GM21619 (cell line): Measurements from ENCODE around the gene DCANP1.

ENCODE experiments used
- ATAC-seq: cut with Tn5 transposase; IDR thresholded peaks from one replicate; pipeline ENCODE4 v1.9.1; 2021; ENCODE audit not compliant: unreplicated experiment

The DCANP1 gene

DNA sequence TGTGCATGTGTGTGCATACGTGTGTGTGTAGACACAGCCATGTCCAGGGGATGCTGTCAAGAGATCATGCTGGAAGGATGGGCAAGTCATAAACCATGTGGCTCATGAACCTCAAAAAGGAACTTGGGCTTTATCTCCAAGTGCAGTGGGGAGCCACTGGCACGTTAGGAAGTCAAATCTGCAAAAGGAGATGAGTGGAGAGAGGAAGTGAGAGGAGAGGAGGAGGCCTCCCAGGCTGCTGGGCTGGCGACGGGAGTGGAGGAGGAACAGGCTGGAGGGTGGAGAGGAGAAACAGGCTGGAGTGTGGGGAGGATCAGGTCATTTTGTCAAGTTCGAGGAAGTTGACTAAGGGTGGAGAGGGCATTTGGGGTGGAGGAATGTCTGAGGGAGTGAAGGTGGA is 34.2 kb upstream of the DCANP1 start:
- no peak for ATAC-seq

DNA sequence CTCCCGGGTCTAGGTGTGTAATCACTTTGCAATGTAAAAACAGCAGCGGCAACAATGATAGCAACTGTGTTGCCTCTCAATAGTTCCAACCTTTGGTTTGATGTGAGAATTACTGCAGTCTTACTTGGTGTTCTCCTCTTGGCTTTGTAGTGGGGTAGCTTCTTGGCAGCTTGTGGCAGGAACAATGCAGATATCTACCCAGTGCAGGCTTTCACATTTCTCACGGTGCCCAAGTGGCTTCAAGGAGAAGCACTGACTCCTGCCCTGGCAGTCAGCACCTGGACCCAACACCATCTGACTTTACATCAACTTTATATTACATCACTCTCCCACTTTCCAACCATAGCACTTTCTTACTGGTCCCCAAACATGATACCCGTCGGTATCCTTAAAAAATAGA is 33.4 kb upstream of the DCANP1 start:
- ATAC-seq = no peak

DNA sequence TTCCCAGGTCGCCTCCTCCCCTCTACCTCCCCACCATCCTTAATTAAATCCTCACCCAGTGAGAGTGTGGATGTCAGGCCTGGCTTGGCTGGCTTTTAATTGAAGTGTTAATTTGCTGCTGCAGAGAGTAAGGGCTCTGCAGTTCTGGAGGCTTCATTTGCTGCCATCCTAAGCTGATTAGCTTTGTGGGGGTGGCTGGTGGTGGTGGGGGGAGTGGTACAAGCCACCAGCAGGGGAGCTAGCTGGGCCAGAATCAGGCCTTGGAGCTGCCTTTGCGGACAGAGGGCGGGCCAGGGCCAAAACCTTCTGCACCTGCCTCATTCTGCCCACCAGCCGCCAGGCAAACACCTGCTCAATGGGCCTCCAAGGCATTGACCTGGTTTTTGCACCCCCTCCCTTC is 31.8 kb upstream of the DCANP1 start:
- ATAC-seq = no peak

DNA sequence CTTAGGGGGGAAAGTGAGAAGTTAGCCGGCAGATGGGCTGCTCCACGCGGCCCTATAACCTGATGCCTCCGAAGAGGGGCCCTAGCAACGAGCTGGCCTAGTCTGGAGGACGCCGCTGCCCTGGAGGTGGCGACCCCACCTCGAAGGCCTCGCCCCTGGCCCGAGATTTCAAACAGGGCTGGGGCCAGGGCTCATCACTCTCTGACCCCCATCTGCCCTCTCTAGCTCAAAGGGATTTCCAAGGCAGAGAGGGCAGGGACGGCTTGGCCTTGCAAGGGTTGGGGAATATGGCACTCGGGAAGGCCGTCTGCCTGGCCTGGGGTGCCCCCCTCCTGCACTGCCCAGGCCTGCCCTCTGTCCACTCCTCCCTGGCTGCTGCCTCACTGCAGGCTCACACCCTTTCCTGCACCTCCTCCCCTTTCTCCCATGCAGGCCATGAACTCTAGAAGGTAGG is 30.5 kb upstream of the DCANP1 start:
- ATAC-seq = no peak

DNA sequence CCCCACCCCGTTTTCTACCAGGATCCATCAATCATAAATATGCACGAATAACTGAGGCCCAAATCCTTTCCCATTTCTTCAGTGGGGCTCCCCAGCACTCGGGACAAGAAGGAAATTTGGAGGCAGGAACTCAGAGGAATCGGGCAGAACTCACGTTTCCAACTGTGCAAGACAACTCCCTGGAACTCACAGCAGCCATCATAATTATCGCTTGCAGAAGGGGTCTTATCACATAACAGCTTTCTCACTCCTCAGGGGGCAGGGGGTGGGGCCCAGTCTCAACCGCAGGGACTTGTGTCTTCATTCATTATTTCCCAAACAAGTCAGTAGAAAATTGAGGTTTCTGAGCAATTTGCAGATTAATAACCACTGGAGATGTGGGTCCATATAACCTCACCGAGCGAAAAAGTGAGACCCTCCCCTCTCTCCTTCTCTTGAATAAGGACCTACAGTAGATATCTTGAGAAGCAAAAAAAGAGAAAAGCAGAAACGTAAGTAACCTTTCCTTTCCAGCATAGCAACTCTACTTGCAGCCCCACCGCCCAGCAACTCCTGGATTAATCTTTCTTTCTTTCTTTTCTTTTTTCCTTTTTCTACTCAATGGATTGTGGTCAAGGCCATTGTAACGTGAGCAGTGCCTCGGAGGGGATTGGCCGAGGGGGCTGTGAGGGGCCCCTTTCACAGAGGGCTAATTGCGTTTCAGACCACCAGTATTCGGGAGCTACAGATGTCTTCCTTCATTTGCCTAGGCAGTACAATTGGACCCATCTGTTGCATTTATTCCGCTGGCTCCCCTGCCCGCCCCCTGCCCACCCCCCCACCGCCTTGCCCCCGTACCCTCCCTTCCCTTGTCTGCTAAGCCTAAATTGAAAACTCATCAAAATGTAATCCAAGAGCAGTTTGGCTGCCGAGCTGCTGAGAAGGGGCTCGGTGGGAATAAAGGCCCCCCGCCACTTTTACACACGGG is 29.8 kb upstream of the DCANP1 start:
- no peak for ATAC-seq

DNA sequence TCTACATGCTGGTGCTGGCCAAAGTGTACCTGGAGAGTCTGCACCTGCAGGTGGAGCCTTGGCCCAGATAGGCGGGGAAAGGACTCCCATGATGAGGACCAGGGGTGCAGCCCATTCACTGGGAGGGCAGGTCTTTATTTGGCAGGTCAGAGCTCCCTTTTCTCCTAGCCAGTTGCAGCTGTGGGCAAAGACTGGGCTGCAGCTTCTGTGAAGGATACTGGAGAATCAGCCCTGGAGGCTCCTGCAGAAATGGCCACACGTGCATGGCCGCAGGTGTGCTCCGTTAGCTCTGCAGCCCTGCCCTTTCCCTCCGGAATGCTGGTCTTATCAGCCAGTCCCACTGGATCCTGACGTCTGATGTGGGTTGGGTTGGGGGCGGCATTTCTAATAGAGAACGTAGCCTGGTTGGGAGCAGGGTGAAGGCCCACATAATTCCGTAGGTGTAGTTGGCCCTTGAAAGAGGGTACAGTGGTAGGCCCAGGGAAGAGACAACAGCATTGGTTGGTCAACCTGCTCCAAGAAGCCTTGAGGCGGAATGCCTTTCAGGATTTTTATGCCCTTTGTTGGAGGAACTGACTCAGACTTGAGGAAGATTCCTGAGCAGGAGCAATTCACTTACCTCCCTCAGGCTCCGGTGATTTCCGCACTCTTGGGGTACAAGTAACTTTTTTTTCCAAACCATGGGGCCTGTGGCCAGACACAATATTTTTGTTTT is 27.0 kb upstream of the DCANP1 start:
- ATAC-seq = no peak

DNA sequence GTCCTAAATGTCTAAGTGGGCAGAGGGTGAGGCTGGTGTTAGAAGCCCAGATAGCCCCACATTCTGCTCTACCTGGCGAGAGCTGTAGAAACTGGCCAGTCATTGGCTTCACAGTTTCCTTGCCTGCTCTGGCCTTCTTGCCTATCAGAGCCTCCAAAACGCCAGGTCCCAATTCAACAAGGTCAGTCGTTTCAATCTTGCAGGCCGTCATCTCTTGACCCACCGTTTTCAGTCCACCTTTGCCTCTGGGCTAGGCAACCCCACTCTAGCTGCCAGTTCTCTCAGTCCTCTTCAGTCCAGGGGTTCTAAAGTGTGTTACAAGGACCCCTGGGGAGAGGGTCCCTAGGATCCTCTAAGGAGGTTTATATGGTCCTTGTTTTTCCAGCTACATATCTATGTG is 25.0 kb upstream of the DCANP1 start:
- no peak for ATAC-seq

DNA sequence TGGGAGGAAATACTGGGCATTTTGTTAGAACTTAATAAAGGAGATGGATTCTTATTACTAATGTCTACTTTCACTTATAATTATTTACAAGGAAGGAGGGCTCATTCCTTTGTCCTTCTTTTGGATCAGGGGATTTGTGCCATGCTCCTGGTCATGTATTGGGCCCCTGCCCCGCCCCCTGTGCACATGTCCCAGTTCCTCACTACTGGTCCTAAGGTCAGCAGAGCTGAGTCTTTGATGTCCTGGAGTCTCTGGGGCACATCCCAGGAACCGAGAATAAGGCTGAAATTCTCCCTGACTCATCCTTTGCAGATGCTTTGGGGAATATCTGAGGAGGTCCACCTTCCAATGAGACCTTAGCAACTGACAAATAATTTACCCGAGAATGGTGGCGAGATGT is 24.6 kb upstream of the DCANP1 start:
- no peak for ATAC-seq

DNA sequence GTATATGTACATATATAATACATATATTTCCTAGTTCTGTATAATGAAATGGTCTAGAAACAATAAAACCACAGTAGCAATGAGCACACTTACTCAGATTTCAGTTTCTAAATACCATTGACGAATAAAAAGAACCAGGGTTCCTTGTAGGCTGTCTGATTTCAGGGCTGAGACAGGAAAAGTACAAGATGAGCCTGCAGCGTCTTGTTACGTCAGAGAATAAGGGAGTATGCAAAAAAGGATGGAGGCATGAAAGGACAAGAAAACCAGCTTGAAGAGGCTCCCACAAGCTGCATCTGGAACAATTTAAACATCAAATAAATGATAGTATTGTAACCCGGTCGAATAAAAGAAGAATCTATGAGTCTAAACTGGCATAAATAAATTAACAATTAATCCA is 22.8 kb upstream of the DCANP1 start:
- no peak for ATAC-seq

DNA sequence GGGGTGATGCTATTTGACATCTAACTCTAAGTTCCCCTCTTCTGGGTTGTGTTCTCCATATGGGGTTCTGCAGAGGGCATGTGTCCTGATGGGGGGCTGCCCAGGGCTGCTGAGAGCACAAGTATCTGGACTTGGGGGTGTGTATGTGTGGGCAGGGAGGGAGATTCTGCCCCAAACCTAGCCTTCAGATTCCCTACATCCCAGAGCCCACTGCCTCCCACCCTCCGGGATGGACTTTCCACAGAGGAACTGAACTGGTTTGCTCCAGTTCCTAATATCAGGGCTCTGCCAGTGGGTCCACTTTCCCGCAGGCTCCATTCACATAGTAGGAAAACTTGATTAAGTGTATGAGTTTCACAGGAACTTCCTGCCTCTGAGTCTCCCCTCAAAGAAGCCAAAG is 21.4 kb upstream of the DCANP1 start:
- no peak for ATAC-seq

DNA sequence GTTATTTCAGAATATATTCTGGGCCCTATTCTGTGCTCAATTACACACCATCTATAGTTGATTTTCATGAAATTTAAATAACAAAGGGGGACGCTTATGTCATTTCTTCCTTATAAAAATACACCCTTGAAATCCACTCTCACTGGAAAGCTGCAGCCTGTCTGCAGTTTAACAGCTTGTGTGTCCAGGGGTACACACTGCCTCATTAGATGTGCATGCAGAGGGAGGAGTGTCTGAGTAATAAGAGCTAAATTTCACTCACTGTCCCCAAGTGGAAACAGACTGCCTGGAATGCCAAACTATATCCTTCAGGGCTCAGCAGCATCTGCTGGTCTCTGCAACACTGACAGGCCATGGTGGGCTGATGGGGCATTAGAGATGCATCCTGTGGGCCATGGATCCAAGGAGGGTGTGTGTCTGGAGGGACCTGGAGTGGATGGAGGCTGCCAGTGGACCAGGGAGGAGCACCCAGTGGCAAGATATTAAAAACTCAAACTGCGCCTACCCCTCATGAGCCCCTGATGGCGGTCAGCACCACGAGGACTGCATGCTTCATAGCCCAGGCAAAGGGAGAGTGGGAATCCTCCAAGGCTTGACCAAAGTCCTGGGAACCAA is 20.8 kb upstream of the DCANP1 start:
- no peak for ATAC-seq

DNA sequence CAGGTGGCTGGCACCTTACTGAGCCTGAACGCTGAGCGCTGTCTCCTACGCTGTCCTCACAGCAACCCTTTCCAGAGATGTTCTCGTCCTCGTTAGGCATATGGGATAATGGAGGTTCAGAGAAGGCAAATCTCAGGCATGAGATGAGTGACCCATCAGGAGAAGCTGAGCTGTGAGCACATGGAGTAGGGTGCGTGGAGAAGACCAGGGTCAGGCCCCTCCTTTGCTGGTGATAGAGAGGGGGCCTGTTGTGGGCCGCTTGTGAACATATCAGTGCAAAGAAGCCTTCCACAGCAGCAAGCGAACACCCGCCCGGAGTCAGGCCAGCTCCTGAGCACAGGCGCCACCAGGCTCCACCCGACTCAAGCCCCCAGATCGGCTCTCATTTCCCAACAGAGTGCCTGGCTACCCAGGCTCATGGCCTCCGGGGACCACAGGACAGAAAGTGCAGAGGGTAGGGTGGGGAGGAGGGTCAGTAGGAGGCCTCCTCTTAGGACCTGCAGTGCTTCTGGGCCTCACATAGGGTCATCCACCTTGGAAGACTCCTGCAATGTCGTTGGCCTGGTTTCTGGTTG is 20.0 kb upstream of the DCANP1 start:
- no peak for ATAC-seq

DNA sequence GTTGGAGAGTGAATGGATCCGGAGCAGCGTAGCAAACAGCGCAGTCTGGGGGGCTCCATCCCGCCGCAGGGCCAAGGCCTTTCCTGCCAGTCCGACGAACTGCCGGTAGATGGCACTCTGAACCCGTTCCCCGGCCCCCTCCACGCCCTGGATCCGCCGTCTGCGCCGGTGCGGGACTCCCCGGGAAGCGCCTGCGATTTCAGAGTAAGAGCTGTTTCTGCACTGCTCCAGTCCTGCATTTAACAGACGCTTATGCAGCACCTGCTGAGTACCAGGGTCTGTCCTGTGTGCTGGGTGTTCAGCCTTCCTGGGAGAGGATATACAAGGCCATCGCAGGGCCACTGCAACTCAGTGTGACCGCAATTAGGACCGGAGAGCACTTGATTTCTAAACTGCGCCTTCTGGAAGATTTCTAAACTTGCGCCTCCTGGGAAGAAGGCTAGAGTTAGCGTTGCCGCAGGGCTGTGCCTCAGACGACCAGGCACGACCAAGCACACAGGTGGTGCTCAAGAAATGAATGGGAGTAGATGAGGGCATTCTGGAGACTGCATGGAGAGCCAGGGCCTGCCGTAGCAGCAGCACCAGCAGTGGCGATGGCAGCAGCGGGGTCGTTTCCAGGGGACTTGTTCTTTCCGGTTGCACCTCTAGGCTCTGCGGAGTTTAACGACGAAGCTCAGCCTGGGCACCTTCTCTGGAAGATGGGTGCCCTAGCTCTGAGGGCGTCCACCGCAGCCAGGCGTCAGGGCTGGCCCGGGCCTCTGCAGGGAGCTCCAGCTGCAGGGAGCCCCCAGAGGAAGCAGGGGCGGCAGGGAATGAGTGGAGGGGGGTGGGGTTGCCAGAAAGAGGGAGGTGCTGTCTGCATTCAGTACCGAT is 19.3 kb upstream of the DCANP1 start:
- peak; percentile 59 for ATAC-seq

DNA sequence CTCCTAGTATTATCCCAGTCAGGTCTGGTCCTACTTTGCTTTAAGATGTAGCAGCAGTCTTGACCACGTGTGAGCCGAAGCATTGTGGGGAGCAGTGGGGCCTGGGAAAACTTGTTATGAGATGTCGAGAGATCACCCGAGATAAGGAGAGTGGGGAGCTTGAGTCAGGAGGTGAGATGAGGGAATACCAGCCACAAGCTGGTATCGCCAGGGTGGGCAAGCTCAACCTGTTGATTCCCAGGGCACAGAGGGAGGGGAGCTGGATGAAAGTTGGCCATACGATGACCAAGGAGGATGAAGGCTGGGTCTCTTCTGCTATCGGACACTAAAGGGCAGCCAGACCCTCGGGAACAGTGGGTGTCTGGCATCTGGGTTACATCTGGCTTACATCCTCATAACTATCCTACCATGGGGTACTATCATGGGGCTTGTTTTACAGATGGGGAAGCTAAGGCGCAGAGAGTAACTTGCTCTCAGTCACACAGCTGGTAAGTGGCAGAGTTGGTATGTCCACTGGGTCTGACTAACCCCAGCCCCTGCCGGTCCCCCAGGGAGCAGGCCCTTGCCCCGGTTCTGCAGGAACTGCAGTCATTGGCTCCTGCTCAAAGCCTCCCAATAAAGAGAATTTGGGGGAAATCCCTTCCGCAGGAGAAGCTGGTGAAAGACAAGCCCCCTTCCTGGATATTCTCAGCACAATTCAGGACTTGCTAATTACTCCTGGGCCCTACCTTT is 18.4 kb upstream of the DCANP1 start:
- no peak for ATAC-seq

DNA sequence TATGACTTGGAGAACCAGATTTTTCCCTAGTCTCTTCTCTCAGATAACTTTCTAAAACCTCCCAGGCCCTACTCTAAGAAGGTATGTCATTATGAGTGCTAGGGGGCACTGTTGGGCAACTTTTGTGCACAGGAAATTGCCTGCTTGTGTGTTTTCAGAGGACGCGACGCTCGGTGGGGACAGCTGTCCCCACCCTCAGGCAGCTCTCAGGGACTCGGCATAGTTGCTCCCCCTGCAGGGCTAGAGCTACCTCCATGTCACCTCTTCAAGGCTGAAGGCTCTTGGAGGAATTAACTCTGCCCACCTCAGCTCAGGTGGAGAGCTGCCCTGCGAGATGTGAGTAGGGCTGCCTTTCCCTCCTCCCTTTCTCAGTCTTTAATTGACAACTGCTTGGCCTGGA is 15.2 kb upstream of the DCANP1 start:
- ATAC-seq = peak; percentile 59

DNA sequence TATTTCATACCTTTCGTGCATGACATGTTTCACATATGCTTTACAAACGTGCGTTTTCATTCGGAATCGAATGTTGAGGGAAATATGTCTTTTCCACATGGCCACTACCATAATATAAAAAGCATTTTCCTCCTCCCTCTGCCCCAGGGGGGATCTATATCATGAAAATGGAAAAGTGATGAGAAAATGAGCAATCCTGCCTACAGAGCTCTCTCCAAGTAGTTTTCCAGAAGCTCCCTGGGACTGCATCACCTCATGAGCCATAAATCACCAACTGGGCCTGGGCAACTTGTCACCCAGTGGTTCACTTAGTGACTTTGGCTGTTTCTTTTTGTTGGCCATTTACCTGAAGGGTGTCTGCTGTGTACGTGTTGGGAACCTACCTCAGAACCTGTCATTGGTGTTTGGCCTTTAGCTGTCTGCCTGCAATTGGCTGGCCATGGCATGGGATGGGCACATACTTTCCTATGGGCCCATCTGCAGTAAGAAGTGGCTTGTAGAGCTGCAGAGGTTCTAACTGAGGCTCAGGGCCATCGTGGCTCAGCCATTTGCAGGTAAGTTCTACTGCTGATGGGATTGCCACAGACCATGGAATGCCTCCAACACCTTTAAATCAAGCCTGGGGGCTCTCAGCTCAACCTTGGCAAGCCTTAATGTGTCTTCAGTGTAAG is 14.5 kb upstream of the DCANP1 start:
- ATAC-seq = no peak

DNA sequence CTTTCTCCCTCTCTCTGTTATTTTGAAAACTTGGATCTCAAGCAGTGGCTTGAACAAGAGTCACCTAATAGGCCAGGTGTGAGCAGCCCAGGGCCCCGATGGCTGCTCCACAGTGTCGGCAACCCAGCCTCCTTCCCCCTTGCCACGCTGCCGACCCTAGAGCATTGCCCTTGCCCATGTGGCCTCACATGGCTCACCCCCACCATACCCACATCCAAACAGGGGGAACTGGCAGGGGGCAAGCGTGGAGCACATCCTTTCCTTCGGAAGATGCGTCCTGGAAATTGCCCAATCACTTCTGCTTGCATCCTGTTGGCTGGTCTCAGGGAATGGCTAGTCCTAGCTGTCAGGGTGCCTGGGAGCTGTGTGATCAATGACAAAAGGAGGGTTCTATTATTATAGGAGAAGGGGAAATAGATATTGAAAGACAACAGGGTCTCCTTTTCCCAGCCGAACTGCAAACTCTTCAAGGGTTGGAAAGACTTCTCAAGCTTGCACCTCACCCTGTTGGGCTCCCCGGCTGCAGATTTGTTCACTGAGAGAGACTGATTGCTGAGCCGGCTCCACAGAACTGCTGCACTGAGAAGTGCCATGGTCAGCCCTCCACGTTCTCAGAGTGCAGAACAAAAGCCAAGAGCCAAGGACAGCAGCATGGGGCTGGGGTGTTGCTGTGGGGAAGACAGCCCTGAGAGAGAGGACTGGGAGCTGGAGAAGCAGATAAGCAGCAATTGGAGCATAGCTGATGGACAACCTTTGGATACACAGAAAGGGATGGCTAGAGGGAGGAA is 13.3 kb upstream of the DCANP1 start:
- no peak for ATAC-seq

DNA sequence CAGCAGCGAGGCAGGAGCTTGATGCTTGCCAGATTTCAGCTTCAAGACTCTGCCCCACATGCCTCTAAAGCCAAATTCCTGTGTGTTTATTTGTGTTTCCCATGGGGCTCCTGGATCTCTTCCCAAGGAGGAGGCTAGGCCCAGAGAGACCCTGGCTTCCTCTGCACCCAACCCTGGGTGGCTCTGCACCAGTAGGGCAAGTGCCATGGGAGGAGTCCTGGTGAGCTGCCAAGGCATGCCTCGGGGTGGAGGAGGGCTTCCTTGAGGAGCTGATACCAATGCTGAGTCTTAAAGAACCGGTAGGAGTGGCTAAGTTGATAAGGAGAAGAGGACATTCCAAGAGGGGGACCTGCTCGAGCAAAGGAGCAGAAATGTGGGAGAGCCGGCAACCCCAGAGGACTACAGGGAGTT is 11.8 kb upstream of the DCANP1 start:
- ATAC-seq = no peak
